HG02588 (cell line): ENCODE measurements around the gene PHB1.
"Not testable (repeated sequence)": the region's sequence is repeated elsewhere in the genome, so short reads cannot be mapped to it uniquely, and the experiment has no call there.

Source experiments
- ATAC-seq: cut with Tn5 transposase; IDR thresholded peaks from one replicate; pipeline ENCODE4 v1.9.1; 2021; ENCODE audit warnings: mild to moderate bottlenecking, moderate library complexity; ENCODE audit not compliant: unreplicated experiment

PHB1 gene

DNA sequence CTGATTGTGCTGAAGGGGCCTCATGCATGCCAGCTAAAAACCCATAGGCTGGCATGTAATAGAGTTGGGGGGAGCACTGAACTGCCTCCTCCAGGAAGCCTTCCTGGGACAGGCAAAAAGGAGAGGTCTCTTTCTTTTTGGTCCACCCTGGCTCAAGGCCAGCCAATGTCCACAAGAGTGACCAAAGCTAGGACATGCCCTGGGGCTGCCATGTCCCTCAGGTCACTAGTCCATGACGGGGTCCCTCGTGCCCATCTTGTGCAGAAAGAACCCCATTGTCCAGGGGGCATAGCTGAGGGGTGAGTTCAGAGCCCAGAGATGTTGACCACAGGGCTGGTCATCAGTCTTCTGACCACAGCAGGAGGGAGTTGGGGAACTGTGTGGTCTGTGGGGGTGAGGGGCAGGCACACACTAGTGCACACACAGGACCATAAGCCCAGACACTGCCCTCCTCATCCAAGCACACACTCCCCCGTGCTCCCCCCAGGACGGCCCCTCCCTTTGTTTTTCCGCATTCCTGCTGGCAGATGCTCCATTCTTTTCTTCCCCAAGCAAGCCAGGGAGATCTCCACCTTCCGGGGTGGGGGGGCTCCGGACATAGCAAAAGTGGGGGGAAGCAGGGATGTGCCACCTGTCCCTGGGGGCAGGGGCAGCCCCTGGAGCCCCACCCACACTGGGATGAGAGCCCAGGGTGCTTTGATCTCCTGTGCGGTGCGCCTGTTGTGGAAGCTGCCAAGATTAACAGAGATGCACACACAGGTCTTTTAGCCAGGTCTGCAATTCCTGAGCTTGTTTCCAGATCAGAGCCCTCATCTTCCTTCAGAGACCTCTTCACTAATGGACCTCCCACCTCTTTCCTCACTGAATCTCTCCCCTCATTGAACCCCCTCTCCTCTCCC, 25.2 kb upstream of the PHB1 start:
- no peak for ATAC-seq

DNA sequence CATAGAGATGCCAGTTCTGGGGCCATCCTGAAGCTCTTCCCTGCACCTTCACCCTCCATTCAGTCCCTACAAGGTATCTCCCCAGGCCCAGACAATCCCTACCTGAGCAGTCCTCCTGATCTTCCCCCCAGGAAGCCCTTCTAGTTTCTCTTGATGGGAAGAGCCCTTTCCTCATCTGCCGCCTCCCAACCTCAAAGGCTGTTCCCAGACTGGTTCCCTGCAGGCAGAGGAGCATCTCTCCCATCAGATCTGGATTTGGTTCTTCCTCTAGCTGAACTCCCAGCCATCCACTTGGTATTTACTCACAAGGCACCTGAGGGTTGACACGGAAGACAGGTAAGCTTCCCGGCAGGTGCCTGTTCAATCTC, 24.6 kb upstream of the PHB1 start:
- no peak for ATAC-seq

GRCh38 chr17:49438436-49439278, 24.0 kb upstream of the PHB1 start:
- ATAC-seq, result no peak

DNA sequence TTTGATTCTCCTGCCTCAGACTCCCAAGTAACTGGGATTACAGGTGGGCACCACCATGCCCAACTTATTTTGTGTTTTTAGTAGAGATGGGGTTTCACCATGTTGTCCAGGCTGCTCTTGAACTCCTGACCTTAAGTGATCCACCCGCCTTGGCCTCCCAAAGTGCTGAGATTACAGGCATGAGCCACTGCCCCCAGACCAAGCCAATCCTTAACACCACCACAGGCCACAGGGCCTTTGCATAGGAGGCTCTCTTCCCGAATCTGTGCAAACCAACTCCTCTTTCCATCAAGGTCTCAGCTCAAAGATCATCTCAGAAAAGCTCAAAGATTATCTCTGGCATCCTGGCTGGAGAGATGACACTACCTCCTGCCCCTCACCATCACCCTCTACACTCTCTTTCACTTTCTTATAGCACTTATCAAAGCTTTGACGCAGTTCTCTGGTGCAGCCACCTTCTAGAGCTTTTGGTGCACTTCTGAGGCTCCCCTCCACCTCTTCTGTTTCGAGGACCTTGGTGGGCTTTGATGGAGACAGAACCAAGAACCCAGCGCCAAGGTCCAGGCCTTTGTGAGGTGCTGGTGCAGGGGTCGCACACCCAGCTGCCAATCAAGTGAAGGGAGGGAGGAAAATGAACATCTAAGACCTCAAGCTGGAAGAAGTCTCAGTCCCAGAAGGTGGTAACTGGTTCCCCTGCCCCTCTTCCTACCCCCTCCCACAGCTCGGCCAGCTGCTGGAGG, 23.2 kb upstream of the PHB1 start:
- no peak for ATAC-seq

GRCh38 chr17:49436174-49436573, 21.5 kb upstream of the PHB1 start:
- ATAC-seq, result no peak

DNA sequence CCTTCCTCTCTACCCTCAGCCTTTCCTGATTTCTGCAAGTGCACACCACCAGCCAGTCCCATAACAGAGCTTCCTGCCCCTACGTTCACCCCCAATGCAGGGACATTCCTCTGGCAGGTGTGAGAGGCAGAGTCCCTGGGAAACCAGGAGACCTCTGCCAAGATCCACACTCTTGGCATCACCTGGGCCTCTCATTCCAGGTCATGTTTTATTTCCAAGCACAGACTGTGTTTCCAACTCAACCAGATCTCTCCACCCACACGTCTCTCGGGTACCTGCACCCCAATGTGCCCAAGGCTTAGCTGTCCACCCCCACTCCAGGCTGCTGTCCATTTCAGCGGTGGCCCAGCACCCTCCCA, 21.0 kb upstream of the PHB1 start:
- no peak for ATAC-seq

GRCh38 chr17:49434821-49435670, 20.4 kb upstream of the PHB1 start:
- ATAC-seq, result no peak

- no peak for ATAC-seq
These were observed 18.5 kb upstream of the PHB1 start for GRCh38 chr17:49433000-49433694.

- ATAC-seq, result no peak
These were observed 17.1 kb upstream of the PHB1 start for GRCh38 chr17:49431743-49432142.

GRCh38 chr17:49425004-49425286, 10.3 kb upstream of the PHB1 start:
- ATAC-seq, result no peak

- ATAC-seq, result not testable (repeated sequence)
These were observed 9.8 kb upstream of the PHB1 start for GRCh38 chr17:49424276-49425003.

DNA sequence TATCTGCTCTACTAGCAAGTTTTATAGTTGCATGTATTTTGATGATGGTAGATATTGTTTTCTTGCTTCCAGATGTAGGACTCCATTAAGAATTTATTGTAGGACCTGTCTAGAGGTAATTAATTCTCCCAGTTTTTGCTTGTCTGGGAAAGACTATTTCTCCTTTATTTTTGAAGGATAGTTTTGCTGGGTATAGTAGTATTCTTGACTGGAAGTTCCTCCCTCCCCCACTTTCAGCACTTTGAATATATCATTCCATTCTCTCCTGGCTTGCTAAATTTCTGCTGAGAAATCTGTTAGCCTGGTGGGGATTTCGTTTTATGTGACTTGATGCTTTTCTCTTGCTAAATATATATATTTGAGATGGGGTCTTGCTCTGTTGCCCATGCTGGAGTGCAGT, 8.0 kb upstream of the PHB1 start:
- no peak for ATAC-seq

- ATAC-seq, result not testable (repeated sequence)
These were observed 5.1 kb upstream of the PHB1 start for GRCh38 chr17:49419761-49420160.

DNA sequence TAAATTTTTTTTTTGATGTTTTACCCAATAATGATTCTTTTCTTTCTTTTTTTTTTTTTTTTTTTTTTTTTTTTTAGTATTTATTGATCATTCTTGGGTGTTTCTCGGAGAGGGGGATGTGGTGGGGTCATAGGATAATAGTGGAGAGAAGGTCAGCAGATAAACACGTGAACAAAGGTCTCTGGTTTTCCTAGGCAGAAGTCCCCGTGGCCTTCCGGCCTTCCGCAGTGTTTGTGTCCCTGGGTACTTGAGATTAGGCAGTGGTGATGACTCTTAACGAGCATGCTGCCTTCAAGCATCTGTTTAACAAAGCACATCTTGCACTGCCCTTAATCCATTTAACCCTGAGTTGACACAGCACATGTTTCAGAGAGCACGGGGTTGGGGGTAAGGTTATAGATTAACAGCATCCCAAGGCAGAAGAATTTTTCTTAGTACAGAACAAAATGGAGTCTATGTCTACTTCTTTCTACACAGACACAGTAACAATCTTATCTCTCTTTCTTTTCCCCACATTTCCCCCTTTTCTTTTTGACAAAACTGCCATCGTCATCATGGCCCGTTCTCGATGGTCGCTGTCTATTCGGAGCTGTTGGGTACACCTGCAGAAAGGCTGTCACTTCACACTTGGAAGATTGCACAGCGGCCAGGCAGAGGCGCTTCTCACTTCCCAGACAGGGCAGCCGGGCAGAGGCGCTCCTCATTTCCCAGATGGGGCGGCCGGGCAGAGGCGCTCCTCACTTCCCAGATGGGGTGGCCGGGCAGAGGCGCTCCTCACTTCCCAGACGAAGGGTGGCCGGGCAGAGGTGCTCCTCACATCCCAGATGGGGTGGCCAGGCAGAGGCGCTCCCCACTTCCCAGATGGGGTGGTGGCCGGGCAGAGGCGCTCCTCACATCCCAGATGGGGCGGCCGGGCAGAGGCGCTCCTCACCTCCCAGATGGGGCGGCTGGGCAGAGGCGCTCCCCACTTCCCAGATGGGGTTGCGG, 4.4 kb upstream of the PHB1 start:
- ATAC-seq, result not testable (repeated sequence)

DNA sequence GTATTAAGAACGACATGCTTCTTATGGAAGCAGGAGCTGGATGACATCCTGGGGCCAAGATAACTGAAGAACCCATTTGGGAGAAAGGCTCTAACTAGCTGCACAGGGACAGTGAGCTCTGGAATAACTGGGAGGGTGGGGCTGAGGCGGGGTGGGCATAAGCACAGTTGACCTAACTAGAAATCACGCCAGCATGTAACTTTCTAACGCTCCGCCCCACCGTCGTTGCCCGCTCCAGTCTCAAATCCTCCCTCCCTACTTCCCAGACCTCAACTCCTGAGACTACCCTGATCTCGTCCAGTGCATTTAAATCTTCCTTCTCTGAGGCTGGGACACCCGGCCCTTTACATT, 436 bp downstream of the PHB1 start:
- ATAC-seq, result no peak

DNA sequence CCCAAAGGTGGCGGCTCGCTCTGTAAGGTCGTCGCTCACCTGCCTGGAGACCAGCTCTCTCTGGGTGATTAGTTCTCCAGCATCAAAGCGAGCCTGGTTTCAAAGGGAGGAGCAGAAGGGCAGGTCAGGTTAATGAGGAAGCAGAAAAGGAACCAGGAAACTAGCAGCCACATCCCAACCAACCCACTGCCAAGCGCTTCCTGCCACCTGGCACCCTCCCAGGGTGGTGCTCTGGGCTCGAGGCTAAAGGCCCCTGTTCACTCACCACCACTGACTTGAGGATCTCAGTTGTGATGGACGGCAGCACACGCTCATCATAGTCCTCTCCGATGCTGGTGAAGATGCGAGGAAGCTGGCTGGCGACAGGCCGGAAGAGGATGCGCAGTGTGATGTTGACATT, 5.6 kb downstream of the PHB1 start:
- no peak for ATAC-seq

DNA sequence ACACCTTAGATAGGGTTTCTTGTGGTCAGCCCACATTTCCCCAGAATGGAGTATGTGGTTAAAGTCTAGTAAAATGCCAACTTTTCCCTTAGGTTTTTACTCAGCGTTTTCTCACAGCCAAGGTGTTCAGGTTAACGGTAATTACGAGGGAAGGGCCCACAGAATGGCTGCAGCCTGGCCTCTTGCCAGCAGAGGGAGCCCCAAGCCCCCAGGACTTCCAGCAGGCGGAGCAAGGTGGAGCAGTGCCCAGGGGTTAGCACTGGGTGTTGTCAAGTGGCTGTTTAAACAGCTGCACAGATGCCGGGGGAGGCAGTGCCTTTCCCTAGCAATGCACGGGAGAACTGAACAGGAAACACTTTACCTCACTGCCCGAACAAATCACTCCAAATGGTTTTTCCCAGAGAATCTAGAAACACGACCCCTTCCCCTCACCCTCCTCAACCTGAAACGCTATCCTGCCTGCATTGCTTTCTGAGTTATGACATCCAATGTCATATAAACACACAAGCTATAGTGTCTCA, 6.6 kb downstream of the PHB1 start:
- peak; percentile 72 for ATAC-seq

- ATAC-seq, result no peak
These were observed 7.6 kb downstream of the PHB1 start for GRCh38 chr17:49407086-49407485.
